ENCODE results near the gene CPNE5. TPM values are rescaled to one million over a fixed set of nuclear protein-coding genes. Genes with fewer than 3 reads are reported as not detected.

The CPNE5 gene
- total RNA-seq, 2 donors from 2014 or later = 0.85 to 1.6 TPM

- no peak for DNase-seq (ENCODE audit: low spot score)
- H3K4me1 ChIP-seq (ENCODE audit: control insufficient read depth in 1 of 2, low read depth in 2 of 2) = peaks cover 3 to 17% of the 10 kb centered on the region in 2 donors
- ATAC-seq (ENCODE audit: insufficient number of reproducible peaks, low FRiP score, low read depth) = no peak
Observed at GRCh38 chr6:36694616-36695015, 144.6 kb downstream of the CPNE5 start.

GRCh38 chr6:36692861-36693702 is 146.2 kb downstream of the CPNE5 start:
- Histone ChIP-seq H3K27ac (no peak overlapping the region), H3K27me3 (replicated peaks; ENCODE audit: insufficient read depth) (no peaks in the 10 kb centered on the region), H3K4me1 (ENCODE audit: control insufficient read depth in 1 of 2, low read depth in 2 of 2) (peaks cover 3 to 17% of the 10 kb centered on the region in 2 donors), H3K9me3 (no peaks in the 10 kb centered on the region), H3K36me3 (no peaks in the 10 kb centered on the region), H3K4me3 (no peak overlapping the region)
- DNase-seq (ENCODE audit: low spot score) (no peak), ATAC-seq (ENCODE audit: insufficient number of reproducible peaks, low FRiP score, low read depth) (no peak)
- no peak for TF ChIP-seq CTCF (IDR thresholded peaks at IDR 0.05)

More at GRCh38 chr6:36694616-36695015, 144.6 kb downstream of the CPNE5 start:
- no peak for TF ChIP-seq CTCF (IDR thresholded peaks at IDR 0.05)
- Histone ChIP-seq H3K27ac (no peak overlapping the region), H3K4me3 (no peak overlapping the region), H3K27me3 (replicated peaks; ENCODE audit: insufficient read depth) (no peaks in the 10 kb centered on the region), H3K9me3 (no peaks in the 10 kb centered on the region), H3K36me3 (no peaks in the 10 kb centered on the region)

- TF ChIP-seq CTCF (IDR thresholded peaks at IDR 0.05) = no peak
- H3K4me3 ChIP-seq = no peak overlapping the region
- no peak overlapping the region for H3K27ac ChIP-seq
- peaks cover 3 to 17% of the 10 kb centered on the region in 2 donors for H3K4me1 ChIP-seq (ENCODE audit: control insufficient read depth in 1 of 2, low read depth in 2 of 2)
- no peaks in the 10 kb centered on the region for H3K9me3 ChIP-seq
- ATAC-seq (ENCODE audit: insufficient number of reproducible peaks, low FRiP score, low read depth) (no peak), DNase-seq (ENCODE audit: low spot score) (no peak)
- no peaks in the 10 kb centered on the region for H3K36me3 ChIP-seq
- H3K27me3 ChIP-seq (replicated peaks; ENCODE audit: insufficient read depth) = no peaks in the 10 kb centered on the region
Observed at GRCh38 chr6:36692220-36692619, 147.0 kb downstream of the CPNE5 start.

DNA sequence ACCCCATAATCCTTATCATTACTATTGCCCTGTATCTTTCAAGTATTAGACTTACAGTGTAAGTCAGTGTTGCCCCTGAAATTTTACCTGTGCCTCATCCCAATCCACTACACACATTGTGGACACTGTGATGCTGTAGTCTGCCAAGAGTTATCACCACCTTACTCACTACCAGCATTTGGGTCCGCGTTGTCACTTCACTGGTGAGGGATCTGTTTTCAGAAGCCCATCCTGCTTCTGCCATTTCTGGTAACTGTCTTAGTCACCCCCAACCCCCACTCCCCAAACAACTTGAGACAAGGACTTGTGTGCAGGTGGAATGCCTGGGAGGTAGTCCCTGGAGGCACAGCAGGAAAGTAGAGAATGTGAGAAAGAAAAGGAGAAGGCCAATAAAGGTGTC is 147.6 kb downstream of the CPNE5 start:
- Histone ChIP-seq H3K4me1 (ENCODE audit: control insufficient read depth in 1 of 2, low read depth in 2 of 2) (peaks cover 3 to 17% of the 10 kb centered on the region in 2 donors), H3K27me3 (replicated peaks; ENCODE audit: insufficient read depth) (no peaks in the 10 kb centered on the region), H3K36me3 (peaks cover 5% of the 10 kb centered on the region), H3K27ac (no peak overlapping the region), H3K4me3 (no peak overlapping the region), H3K9me3 (no peaks in the 10 kb centered on the region)
- DNase-seq (ENCODE audit: low spot score) (no peak), ATAC-seq (ENCODE audit: insufficient number of reproducible peaks, low FRiP score, low read depth) (no peak)
- no peak for TF ChIP-seq CTCF (IDR thresholded peaks at IDR 0.05)

- H3K36me3 ChIP-seq = peaks cover 11% of the 10 kb centered on the region
- peaks cover 3 to 17% of the 10 kb centered on the region in 2 donors for H3K4me1 ChIP-seq (ENCODE audit: control insufficient read depth in 1 of 2, low read depth in 2 of 2)
- H3K27me3 ChIP-seq (replicated peaks; ENCODE audit: insufficient read depth) = no peaks in the 10 kb centered on the region
- DNase-seq (ENCODE audit: low spot score) (no peak), ATAC-seq (ENCODE audit: insufficient number of reproducible peaks, low FRiP score, low read depth) (no peak)
- H3K9me3 ChIP-seq = no peaks in the 10 kb centered on the region
- no peak overlapping the region for H3K4me3 ChIP-seq
- TF ChIP-seq CTCF (IDR thresholded peaks at IDR 0.05) = no peak
- no peak overlapping the region for H3K27ac ChIP-seq
Observed at GRCh38 chr6:36691011-36691410, 148.2 kb downstream of the CPNE5 start.

Other genes starting within 250 kb of the CPNE5 start
- 100 to 1,000 TPM in 1 of 2 donors, 10 to 100 TPM in 1; 88.5 to 120 TPM for gene SRSF3, start 245.1 kb downstream of the CPNE5 start, total RNA-seq
- 100 to 1,000 TPM; 311 to 457 TPM for gene CDKN1A, start 160.7 kb downstream of the CPNE5 start, total RNA-seq
- under 1 TPM in 1 of 2 donors, not detected in 1; 0.27 TPM for gene RAB44, start 141.6 kb downstream of the CPNE5 start, total RNA-seq
- gene PPIL1, start 35.4 kb upstream of the CPNE5 start, total RNA-seq = 10 to 100 TPM; 12.0 to 12.9 TPM
- gene C6orf89, start 46.5 kb upstream of the CPNE5 start, total RNA-seq = 10 to 100 TPM; 53.6 to 60.9 TPM
- 10 to 100 TPM; 44.3 to 89.7 TPM for gene PI16, start 115.3 kb upstream of the CPNE5 start, total RNA-seq
- gene MTCH1, start 146.8 kb upstream of the CPNE5 start, total RNA-seq = 100 to 1,000 TPM; 237 to 273 TPM
- 10 to 100 TPM; 27.5 to 52.5 TPM for gene FGD2, start 166.2 kb upstream of the CPNE5 start, total RNA-seq